PC-9 (cell line): ENCODE measurements around the gene HOXB9.

ENCODE experiments used
- CTCF ChIP-seq: fragments of 200-600 bp; sonication (generic); conservative IDR thresholded peaks from 2 replicates; pipeline ENCODE4 v1.6.1; 2017; ENCODE audit warnings: mixed run types, antibody characterized with exemption, mild to moderate bottlenecking, moderate library complexity
- EZH2 ChIP-seq: fragments of 200-600 bp; sonication (generic); IDR thresholded peaks from 2 replicates; pipeline ENCODE4 v1.8.0; 2017; ENCODE audit warnings: antibody characterized with exemption, low read depth

- no peak for TF ChIP-seq CTCF
- TF ChIP-seq EZH2, result no peak
These were observed 32.9 kb downstream of the HOXB9 start, which contains the start of gene HOXB5 for GRCh38 chr17:48593126-48593829.
